A673 (cell line): ENCODE measurements around the gene NSUN2.

Experiments used
- EZH2 ChIP-seq: fragments of 200-600 bp; sonication (generic); IDR thresholded peaks from 2 replicates; pipeline ENCODE4 v1.6.1; 2017; ENCODE audit warnings: borderline replicate concordance, low read depth, mild to moderate bottlenecking, mixed read lengths, antibody characterized with exemption, low read length; ENCODE audit not compliant: poor library complexity, severe bottlenecking
- TF ChIP-seq, protein P1 (sequence below): fragments of 300-800, 200-600 bp; sonication (generic); conservative IDR thresholded peaks from 2 replicates; pipeline ENCODE4 v1.5.1; 2017; ENCODE audit warnings: low read depth, mild to moderate bottlenecking, antibody characterized with exemption, low read length, moderate library complexity, mixed read lengths

GRCh38 chr5:6674421-6674820 lies 41.6 kb upstream of the NSUN2 start:
- TF ChIP-seq, protein P1, sequence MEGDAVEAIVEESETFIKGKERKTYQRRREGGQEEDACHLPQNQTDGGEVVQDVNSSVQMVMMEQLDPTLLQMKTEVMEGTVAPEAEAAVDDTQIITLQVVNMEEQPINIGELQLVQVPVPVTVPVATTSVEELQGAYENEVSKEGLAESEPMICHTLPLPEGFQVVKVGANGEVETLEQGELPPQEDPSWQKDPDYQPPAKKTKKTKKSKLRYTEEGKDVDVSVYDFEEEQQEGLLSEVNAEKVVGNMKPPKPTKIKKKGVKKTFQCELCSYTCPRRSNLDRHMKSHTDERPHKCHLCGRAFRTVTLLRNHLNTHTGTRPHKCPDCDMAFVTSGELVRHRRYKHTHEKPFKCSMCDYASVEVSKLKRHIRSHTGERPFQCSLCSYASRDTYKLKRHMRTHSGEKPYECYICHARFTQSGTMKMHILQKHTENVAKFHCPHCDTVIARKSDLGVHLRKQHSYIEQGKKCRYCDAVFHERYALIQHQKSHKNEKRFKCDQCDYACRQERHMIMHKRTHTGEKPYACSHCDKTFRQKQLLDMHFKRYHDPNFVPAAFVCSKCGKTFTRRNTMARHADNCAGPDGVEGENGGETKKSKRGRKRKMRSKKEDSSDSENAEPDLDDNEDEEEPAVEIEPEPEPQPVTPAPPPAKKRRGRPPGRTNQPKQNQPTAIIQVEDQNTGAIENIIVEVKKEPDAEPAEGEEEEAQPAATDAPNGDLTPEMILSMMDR: no peak
- no peak for TF ChIP-seq EZH2
